HL-60 (cell line): ENCODE results near the gene NSUN6.

ENCODE experiments used
- DNase-seq, 2 experiments: peaks; one replicate each; pipeline ENCODE4 v3.0.0-alpha.2; 2010 to 2020; ENCODE audit warnings: low read depth in 1 of 2, low spot score in 1 of 2
- H3K27ac ChIP-seq: fragments of 250-450 bp; sonication (Bioruptor Pico); replicated peaks from 2 replicates; pipeline ENCODE4 v1.5.1; 2020; ENCODE audit warnings: mild to moderate bottlenecking, moderate library complexity
- H3K27me3 ChIP-seq: fragments of 250-450 bp; sonication (Bioruptor Pico); 2 replicates; pipeline ENCODE4 v1.5.1; 2021; ENCODE audit warnings: mild to moderate bottlenecking, moderate library complexity; ENCODE audit not compliant: insufficient read depth, poor library complexity, severe bottlenecking
- H3K4me3 ChIP-seq: replicated peaks from 2 replicates; pipeline ENCODE4 v1.5.1; 2011; ENCODE audit warnings: mild to moderate bottlenecking, control low read depth, low read length; ENCODE audit not compliant: insufficient read depth
- CTCF ChIP-seq: IDR thresholded peaks from one replicate; pipeline ENCODE4 v1.5.1; 2011; ENCODE audit warnings: low read length, control low read depth, inconsistent platforms; ENCODE audit not compliant: insufficient read depth
- GABPA ChIP-seq: IDR thresholded peaks from 2 replicates; pipeline ENCODE4 v1.6.1; 2012; ENCODE audit warnings: low read depth
- POLR2AphosphoS5 ChIP-seq: IDR thresholded peaks from 2 replicates; pipeline ENCODE4 v1.6.1; 2012; ENCODE audit warnings: low read depth
- REST ChIP-seq: IDR thresholded peaks from 2 replicates; pipeline ENCODE4 v1.6.1; 2012; ENCODE audit warnings: low read depth; ENCODE audit not compliant: insufficient replicate concordance
- SPI1 ChIP-seq: IDR thresholded peaks from 2 replicates; pipeline ENCODE4 v1.6.1; 2012; ENCODE audit warnings: low read depth, mild to moderate bottlenecking, borderline replicate concordance

NSUN6 gene

GRCh38 chr10:18665815-18666558 lies 14.6 kb upstream of the NSUN6 start:
- Histone ChIP-seq H3K4me3 (no peak overlapping the region), H3K27ac (no peak overlapping the region), H3K27me3 (no peaks in the 10 kb centered on the region)
- TF ChIP-seq REST = no peak
- no peak for TF ChIP-seq GABPA
- no peak for TF ChIP-seq POLR2AphosphoS5
- no peak for TF ChIP-seq SPI1
- no peak for TF ChIP-seq CTCF
- no peak for DNase-seq

GRCh38 chr10:18664841-18665478 lies 13.6 kb upstream of the NSUN6 start:
- TF ChIP-seq REST (no peak), GABPA (no peak), SPI1 (no peak), POLR2AphosphoS5 (no peak), CTCF (no peak)
- Histone ChIP-seq H3K27ac (no peak overlapping the region), H3K27me3 (no peaks in the 10 kb centered on the region), H3K4me3 (no peak overlapping the region)
- no peak for DNase-seq

- H3K4me3 ChIP-seq = no peak overlapping the region
- no peak for DNase-seq
- TF ChIP-seq POLR2AphosphoS5 (no peak), REST (no peak)
- no peaks in the 10 kb centered on the region for H3K27me3 ChIP-seq
- H3K27ac ChIP-seq = no peak overlapping the region
Observed at GRCh38 chr10:18660816-18661431, 9.5 kb upstream of the NSUN6 start.
